ENCODE measurements around the gene NAXD.
"Not testable (repeated sequence)": the region's sequence is repeated elsewhere in the genome, so short reads cannot be mapped to it uniquely, and the experiment has no call there.

The NAXD gene

GRCh38 chr13:110615322-110616102, at the start of gene NAXD:
NAXD (plus strand) TSS chr13:110615545; CDS start chr13:110615602, 57 bp downstream.
- DNase-seq = peak; percentile 88

- no peak for DNase-seq
Measured at GRCh38 chr13:110566171-110566570, 49.2 kb upstream of the NAXD start.

GRCh38 chr13:110568612-110569011, 46.7 kb upstream of the NAXD start:
- DNase-seq = no peak

- DNase-seq = not testable (repeated sequence)
Measured at GRCh38 chr13:110569962-110570361, 45.4 kb upstream of the NAXD start.

GRCh38 chr13:110570886-110571285, 44.5 kb upstream of the NAXD start:
- no peak for DNase-seq

- no peak for DNase-seq
Measured at GRCh38 chr13:110571896-110572777, 43.2 kb upstream of the NAXD start.

GRCh38 chr13:110572778-110573118, 42.6 kb upstream of the NAXD start:
- DNase-seq = no peak

GRCh38 chr13:110574161-110574560, 41.2 kb upstream of the NAXD start:
- no peak for DNase-seq

GRCh38 chr13:110575322-110576069, 39.8 kb upstream of the NAXD start:
- DNase-seq = peak; percentile 30

GRCh38 chr13:110576070-110576394, 39.3 kb upstream of the NAXD start:
- DNase-seq = no peak

- DNase-seq = no peak
Measured at GRCh38 chr13:110576736-110577476, 38.4 kb upstream of the NAXD start.

GRCh38 chr13:110578363-110578762, 37.0 kb upstream of the NAXD start:
- DNase-seq = no peak

- DNase-seq = no peak
Measured at GRCh38 chr13:110580800-110581199, 34.5 kb upstream of the NAXD start.

- DNase-seq = no peak
Measured at GRCh38 chr13:110581506-110582185, 33.7 kb upstream of the NAXD start.

- no peak for DNase-seq
Measured at GRCh38 chr13:110582421-110582954, 32.9 kb upstream of the NAXD start.

GRCh38 chr13:110583178-110583865, 32.0 kb upstream of the NAXD start:
- no peak for DNase-seq

GRCh38 chr13:110589793-110590390, 25.5 kb upstream of the NAXD start:
- no peak for DNase-seq

GRCh38 chr13:110590577-110590976, 24.8 kb upstream of the NAXD start:
- DNase-seq = no peak

- DNase-seq = no peak
Measured at GRCh38 chr13:110592665-110593064, 22.7 kb upstream of the NAXD start.

GRCh38 chr13:110593430-110594130, 21.8 kb upstream of the NAXD start:
- no peak for DNase-seq

All from stimulated activated CD8-positive, alpha-beta memory T cell treated with anti-CD3 and anti-CD28 coated beads, Interleukin-4, amount 100 ng/mL, for 48 hours (primary cell).